Stimulated activated CD8-positive, alpha-beta memory T cell treated with anti-CD3 and anti-CD28 coated beads, Interleukin-4, amount 100 ng/mL, for 1 hour (primary cell): Measurements from ENCODE around the gene YPEL4.

ENCODE experiments used
- DNase-seq, 2 donors: peaks; one replicate each; pipeline ENCODE4 v3.0.0-alpha.2; 2020; ENCODE audit warnings: low read depth in 2 of 2, low spot score in 1 of 2

Gene YPEL4

DNA sequence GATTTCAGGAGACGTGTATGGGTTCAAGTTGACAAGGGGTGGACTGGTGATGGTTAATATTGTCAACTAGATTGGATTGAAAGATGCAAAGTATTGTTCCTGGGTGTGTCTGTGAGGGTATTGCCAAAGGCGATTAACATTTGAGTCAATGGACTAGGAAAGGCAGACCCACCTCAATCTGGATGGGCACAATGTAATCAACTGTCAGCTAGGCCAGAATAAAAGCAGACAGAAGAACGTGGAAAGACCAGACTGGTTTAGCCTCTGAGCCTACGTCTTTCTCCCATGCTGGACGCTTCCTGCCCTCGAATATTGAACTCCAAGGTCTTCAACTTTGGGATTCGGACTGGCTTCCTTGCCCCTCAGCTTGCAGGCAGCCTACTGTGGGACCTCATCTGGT is 1.7 kb upstream of the YPEL4 start:
- no peak for DNase-seq

DNA sequence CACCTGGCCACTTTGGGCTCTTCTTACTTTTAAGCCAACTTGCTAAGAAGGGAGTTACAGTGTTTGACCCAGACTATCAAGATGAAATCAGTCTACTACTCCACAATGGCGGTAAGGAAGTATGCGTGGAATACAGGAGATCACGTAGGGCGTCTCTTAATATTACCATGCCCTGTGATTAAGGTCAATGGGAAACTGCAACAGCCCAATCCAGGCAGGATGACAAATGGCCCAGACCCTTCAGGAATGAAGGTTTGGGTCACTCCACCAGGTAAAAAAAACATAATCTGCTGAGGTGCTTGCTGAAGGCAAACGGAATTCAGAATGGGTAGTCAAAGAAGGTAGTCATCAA is 1.0 kb upstream of the YPEL4 start:
- DNase-seq, result no peak

DNA sequence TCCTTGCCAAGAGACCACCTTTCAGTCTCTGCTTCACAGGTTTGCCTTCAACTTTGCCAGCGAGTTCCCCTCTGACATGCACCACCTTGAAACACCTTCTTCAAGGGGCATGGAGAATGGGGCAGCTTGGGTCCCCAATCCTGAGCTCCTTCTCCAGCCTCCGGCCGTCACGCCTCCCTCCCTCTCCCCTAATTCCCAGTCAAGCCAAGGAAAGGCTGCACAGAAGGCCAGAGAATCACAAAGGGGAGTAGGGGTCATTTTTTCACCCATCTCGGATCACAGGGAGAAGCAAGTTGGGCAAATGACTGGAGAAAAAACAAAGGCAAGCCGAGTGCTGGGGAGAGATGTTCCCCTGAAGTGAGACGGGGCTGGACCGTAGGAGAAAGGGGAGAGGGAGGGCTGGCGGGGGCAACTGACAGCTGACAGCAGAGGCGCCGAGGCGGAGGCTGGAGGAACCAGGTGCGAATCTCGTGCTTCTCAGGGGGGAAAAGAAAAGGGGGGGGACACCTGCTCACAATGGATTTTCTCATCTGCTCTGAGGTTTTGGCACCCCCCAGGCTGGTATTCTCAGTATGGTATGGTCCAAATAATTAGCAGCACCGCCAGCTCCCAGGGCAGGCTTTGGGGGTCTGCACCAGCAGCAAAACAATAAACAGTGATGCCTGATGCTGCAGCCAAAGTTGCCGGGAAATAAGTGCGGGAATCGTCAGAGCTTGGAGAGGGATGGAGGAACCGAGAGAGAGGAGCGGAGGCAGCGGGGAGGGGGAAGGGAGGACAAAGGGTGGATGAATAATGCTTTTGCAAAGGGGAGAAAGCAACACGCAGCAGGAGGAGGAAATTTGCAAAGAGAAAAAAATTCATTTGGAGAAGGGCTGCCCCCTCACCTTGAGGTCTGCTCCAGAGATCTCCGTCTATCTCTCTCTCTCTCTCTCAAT is 644 bp downstream of the YPEL4 start:
- DNase-seq, result no peak

DNA sequence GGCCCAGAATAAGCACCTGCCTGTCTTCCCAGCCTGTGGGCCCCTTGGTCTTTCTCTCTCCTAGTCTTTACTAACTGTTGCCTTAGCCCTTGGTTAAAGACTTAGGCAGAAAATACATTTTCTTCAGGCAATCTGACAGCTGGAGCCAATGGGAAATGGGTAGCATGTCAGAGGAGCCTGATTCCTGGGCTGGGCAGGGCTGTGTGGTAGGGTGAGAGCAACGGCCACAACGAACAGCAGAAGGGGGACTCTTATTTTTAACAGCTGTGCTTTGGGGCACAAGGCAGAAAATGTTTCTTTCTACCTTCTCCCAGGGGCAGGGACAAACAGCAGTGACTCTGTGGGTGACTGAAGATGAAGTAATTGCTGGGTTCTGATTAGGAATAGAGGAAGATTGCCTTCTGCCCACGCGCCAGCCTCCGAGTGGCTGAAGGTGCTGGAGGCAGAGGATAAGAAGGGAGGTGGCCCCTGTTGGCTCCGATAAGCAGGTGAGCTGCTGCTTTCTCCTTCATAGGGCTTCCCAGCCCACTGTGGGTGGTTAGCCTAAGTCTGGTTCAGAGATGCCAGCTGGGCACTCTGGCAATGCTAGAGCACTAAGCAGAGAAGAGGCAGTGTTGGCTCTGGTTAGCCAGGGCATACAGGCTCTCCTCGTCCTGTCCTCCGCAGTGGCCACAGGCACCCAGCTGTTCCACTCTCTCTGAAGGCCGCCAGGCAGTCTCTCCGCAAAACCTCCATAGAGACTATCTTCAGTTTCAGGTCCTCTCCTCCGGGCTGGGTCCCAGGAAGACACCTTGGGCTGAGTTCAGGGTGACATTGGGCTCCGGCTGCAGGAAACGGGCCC is 1.5 kb downstream of the YPEL4 start:
- no peak for DNase-seq

DNA sequence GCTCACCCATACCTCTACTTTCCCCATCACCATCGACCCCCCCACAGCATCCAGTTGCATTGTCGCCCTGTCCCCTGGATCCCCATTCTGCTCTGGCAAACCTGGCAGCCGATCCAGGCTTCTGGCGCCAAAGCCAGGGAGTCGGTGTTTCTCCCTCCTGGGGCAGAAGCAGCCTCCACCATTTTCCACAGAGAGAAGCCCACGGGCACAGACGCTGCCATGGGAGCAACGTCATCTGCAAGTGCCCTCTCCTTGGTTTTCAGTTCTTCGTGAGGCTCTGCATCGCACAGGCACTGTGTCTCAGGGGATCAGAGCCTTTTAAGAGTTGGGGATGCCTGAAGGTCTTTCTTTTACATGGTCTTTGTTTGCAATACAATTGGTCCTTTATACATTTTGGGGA is 2.3 kb downstream of the YPEL4 start:
- no peak for DNase-seq

DNA sequence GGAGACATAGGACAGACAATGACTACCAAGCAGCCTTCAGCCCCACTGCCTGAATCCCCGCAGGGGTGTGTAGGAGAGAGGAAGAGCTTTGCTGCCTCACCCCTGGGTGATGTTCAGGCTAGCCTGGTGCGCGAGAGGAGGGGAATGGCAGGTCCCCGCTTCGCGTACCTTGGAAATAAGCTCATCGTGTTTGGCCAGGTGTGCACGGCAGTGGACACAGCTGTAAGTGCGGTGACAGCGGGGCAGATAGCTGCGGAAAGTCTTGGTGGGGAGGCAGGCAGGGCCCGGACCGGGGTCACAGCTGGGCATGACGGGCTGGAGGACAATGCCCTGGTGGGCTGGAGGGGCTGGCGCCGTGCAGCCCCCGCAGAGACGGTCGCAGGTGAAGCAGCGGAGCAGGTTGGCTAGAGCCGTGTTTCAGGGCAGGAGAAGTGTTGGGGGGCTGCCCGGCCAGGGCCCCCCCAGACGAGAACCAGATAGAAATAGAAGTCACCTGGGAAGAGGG is 2.9 kb downstream of the YPEL4 start:
- DNase-seq, result no peak

DNA sequence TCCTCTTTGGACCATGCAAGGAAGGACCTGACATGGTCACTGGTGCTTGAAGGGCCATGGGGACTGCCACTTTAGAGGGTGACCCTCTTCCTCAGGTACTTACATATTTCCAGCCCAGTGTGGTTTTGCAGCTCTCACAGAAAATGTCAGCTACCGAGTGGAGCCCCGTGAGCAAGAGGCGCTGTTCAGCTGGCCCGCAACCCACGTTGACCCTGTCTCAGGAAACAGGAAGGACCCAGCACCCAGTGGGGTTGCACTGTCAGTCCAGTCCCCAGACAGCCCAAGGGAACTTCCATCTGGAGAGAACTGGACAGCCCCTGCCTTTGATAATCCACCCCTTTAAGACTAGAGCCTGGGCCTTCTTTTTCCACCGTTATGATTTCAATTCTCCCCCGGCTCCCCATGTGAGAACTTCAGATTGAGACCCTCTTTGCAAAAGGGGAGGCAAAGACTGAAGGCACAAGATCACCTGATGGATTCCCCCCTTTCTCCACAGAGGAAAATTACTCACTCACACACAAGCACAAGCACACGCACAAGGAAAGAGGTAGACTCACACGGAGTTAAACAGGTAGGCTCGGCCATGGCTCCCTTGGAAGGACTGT is 3.4 kb downstream of the YPEL4 start:
- no peak for DNase-seq

DNA sequence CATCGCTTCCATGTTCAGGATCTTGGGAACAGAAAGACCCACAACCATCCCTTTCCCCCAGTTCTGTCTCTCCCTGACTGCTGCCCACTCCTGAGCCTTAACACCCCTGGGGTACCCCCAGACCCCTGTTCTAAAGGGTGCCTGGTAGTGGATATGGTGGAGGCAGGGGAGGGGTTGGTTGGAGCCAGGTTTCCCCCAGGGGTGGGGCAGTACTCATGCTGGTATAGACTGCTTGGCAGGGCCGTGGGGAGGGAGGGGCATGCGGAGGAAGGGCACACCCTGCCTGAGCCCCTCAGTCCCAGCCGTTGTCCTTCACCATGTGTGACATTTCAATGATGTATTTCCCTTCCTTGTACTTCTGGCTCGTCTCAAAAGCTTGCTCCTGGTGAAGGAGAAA is 4.0 kb downstream of the YPEL4 start:
- no peak for DNase-seq

DNA sequence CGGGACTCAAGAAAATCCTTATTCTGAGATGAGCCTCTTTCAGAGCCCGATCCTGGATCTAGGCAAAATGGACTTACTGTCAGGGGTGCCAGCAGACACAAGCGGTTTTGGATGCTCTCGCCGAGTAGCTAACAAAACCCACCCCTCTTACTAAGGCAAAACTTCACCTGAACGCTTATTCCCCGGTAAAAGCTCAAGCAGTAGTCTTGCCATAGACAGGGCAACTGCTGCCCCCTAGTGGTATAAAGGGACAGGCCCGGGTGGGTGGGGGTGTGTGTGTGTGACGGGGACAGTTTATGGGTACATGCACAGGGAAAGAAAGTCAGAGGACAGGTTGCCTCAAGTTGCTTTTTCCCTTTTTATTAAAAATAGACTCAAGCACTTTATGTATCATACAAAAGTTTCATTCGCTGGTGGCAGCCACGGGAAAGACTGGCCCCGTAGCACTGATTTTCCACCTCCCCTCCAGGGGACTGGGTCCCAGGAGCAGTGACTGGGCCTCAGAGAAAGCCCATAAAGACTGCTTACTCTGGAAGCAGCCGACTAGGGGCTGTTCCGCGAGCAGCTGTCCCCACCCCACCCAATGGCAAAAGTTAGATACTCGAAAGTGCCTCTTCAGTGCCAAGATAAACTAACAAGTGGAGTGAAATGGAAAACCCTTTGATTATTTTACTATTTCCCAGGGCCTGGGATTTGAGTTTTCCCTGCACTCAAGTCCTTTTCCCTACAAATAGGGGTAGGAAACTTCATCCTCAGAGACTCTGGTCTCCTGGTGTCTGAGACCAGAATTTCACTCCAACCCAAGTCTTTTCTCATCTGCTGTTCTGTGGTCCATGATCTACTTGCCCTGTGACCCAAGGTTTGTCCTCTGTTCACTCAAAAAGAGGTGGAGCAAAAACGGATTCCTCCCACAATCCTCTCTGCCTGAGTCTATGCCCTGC is 4.7 kb downstream of the YPEL4 start:
- DNase-seq, result peak; percentile 78 to 86

DNA sequence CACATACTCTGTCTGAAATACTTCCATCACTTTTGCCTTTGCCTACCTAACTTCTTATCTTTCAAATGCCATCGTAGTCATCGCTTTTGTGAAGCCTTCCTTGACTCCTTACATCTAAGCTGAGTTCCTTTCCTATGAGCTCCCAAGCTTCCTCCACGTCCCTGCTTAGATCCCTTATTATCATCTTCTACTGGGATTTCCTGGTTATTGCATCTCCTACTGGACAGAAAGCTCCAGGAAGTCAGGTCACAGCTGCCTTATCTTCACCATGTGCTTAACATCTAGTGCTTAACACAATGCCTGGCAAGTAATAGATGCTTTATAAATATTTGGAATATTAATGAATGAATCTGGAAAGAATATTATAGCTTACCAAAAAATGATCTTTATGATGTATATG is 5.9 kb downstream of the YPEL4 start:
- DNase-seq, result no peak

DNA sequence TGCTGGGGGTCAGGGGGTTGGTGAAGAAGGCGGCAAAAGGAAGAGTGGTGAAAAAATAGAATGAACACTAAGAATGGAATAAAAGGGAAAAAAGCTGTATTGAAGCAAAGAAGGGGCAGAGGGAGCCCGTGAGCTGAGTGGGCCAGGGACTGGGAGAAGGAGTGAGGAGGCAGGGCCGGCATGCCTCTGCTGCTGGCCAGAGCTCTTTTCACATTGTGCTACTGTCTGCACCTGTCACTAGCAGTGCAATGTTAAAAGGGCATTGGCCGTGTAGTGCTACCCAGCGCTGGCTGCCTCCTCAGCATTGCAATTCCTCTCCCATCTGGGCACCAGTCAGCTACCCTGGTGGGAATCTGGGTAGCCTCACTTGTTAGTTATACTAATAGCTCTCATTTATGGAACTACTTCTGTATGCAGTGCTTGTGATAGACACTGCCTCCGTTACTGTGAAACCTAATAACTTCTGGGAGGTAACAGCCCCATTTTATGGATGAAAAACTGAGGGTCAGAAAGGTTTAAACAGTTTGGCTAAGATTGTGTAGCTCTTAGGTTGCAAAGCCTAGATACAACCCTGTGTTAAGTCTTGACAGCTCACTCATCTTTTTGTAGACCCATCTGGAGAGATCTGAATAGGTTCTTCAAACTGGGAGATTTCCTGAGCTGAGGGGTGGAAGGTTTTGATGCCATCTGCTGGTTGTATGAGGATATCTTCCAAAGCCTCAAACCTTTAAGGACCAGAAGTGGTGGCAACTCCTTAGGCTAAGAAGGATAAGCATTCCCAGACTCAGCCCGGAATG is 8.5 kb downstream of the YPEL4 start:
- DNase-seq, result no peak

DNA sequence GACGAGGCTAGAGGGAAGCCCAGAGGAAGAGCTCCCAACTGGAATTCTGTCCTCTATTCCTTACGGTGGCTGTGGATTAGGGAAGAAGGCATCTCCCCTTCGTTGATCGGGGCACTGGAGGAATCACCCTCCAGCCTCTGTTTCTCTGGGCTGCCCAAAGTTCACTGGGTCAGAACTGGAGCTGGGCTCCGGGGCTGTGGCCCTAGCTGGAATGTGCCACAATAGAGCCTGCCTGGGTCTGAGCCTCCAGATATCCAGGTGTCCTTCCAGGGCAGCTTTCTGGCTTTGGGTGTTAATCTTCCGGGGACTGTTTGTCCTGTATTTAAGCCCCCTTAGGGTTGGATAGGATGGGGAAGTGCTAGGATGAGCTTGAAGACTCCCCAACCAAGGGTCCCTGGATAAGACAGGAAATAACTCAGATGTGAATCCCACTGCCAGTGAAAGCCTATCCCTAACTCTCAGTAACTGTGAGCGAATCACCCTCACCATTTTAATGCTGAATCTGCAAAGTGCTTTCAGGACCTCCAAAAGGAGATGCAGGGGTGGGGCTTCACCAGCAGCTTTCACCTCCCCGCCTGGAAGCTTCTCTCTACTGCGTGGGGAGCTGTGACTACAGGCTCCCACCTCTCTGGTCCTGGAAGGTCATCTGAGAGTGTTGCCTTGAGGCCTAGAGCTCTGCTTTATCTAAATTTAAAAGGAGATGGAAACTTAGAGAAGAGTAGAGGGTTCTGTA is 9.5 kb downstream of the YPEL4 start:
- DNase-seq, result no peak

DNA sequence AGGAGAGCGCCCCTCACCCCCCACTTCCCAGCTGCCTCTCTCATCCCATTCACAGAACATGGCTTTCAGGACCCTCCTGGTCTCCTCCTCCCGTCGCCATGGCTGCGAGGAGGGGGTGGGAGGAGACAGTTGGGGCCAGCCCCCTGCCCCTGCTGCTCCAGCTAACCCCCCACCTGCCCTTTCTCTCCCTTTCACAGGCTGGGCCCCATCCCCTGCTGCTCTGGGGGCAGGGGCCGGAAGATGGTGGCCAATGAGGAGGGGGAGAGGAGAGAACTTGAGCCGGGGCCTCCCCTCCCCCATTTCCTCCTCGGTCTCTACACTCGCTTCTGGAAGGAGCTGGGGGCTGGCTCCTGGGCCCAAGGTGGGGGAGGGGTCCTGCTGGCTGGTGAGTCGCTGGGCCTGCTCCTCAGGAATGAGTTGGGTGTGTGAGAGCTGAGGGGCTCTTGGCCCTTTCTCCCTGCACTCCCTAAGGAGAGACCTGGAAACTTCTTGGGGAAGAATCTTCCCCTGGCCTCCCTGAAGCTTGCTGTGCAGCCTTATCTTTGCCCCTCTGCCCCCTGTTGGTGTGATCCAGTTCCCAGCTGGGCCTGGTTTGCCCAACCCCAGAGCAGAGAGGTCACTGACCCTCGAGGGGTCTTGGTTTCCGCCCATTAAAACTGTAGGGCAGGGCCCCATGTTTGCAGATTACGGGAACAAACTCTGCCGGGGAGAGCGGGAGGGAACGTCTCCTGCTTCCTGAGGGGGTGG is 10.2 kb downstream of the YPEL4 start:
- DNase-seq, result no peak

DNA sequence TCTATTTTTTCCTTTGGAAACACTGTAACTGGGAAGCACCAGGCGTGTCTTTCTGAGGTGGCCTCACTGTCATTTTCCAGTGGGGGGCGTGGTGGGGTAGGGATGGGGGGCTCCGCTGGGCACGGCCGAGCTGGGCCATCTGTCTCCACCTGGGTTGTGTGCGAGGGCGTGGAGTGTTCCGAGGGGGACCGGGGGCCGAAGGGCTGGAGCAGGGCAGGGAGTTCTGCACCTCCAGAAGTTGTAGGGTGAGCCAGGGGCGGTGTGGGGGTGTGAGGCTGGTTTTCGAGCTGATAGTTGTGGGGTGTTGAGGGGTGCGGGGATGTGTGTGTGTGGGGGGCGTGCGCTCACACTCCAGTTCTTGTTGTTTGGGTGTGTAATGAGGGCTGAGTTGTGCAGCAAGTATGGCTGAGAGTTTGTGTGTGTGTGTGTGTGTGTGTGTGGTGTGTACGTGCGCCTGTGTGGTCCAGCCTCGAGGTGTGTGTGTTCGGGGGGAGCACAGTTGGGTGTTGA is 10.8 kb downstream of the YPEL4 start:
- DNase-seq, result no peak

DNA sequence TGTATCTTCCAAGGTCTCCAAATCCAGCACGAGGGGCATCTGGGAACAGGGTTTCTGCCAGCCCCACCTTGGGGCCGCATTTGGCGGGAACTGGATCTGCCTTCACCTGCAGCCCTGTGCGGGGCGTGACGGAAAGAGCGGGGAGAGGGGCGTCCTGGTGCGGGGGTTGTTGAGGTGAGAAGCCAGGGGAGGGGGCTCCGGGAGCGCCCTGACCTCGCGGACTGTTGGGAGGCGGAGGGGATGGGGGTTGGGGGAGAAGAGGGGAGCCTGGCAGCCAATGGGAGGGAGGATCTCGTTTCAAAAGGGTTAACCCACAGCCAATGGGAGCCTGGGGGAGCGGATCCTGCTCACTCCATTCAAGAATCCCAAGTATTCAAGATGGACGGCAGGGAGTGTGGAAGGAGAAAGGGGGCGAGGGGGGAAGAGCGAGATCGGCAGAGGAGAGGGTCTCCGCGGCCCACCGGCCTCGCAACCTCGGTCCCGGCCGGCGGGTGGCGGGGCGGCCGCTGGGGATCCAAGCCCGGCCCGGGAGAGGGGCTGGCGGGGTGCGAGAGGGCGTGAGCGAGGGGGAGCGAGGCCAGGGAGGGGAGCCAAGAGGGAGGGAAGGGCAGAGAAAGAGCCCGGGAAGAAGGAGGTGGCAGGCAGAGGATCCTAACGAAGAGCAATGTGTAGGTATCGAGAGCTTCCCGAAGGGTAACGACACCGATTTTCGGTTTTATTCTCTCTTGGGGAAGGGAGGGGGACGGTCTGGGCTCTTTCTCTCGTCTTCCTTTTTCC is 11.5 kb downstream of the YPEL4 start:
- no peak for DNase-seq

DNA sequence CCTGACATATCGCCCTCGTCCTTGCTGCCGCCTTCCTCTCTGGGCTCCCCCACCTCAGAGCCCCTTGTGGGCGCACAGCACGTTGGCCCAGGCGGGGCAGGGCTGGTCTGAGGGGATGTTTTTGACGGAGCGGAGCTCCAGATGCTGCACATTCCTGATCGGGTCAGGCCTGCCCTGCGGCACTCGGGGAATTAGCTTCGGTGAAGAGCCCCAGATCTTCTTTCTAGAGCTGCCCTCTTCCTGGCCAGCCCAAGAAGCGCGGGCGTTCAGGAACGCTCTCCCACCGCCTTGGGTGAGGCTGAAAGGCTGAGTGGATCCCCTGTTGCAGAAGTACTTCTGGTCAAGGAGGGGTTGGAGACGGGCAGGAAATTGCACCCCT is 12.1 kb downstream of the YPEL4 start:
- DNase-seq, result no peak

DNA sequence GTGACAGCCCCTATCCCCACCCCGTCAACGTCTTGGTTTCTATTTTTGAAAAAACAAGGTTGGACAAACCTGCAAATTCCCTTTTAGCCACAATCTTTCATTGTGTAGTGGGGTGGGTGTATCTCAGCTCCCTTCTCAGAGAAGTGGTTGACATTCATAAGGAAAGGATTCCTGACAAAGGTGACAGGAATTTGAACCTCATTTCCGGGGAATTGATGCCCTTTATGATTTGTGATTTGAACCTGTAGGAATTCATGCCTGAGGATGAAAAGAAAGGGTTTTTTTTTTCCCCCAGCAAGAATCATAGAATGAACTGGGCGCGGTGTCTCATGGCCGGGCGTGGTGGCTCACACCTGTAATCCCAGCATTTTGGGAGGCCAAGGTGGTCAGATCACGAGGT is 14.5 kb downstream of the YPEL4 start:
- DNase-seq, result no peak

DNA sequence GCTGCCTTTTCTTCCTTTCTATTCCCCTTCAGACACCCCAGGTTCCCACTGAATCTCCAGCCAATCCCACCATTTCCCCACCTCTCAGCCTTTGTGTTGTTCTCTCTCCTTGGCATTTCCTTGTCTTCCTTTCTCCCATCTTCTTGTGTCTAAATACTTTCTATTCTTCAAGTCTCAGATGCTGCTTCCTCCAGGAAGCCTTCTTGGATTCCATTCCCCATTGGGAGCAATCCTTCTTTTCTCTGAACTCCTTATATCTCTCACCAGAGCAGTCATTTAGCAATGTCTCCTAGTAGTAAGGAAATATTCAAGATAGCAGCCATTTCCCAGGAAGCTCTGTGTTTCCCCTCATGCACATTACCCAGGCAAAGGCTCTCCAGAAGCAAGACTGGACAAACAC is 15.4 kb downstream of the YPEL4 start:
- no peak for DNase-seq
